Endothelial cell of umbilical vein (primary cell): ENCODE data around the gene GPSM1. TPM values are rescaled to one million over a fixed set of nuclear protein-coding genes. Genes with fewer than 3 reads are reported as not detected.

ENCODE experiments used
- BruUV-seq: library from RNA; stranded (reverse); fragments of 400-500 nt; replicated peaks from 2 replicates; lab custom pipeline; 2021; lab: Mats Ljungman, UMichigan
- CTCF ChIA-PET: fragments of 300-600, 350-600 bp; sonication (Branson Sonifier 250); formaldehyde crosslinking; loops from one replicate; lab custom pipeline; 2021; ENCODE audit warnings: antibody characterized with exemption, inconsistent platforms; lab: Charles Lee
- POLR2A ChIA-PET: fragments of 300-600, 350-600 bp; sonication (Branson Sonifier 250); formaldehyde crosslinking; loops from one replicate; lab custom pipeline; 2021; ENCODE audit warnings: antibody characterized with exemption, inconsistent platforms; lab: Charles Lee
- DNase-seq: peaks from one replicate; pipeline ENCODE4 v3.0.0-alpha.2; 2011; ENCODE audit warnings: low read depth, low spot score
- FAIRE-seq: peaks from 2 replicates; lab custom pipeline; 2011; peaks lifted over from hg19 to GRCh38; lab: Jason Lieb, UNC
- H2AFZ ChIP-seq: 2 replicates; pipeline ENCODE4 v1.6.0; 2012; ENCODE audit warnings: low read depth, low read length, control low read depth, inconsistent platforms
- H3K27ac ChIP-seq: 2 replicates; pipeline ENCODE4 v1.5.1; 2011; ENCODE audit warnings: low read depth, mild to moderate bottlenecking, control low read depth, low read length, moderate library complexity; ENCODE audit not compliant: insufficient read depth
- H3K27me3 ChIP-seq, 2 experiments: 2 replicates each; pipeline versions ENCODE4 v1.6.0 to v1.6.1; 2011; ENCODE audit warnings: low read length in 2 of 2, mixed read lengths in 1 of 2; ENCODE audit not compliant: control insufficient read depth in 2 of 2, insufficient read depth in 2 of 2
- H3K36me3 ChIP-seq, 2 experiments: 2 replicates in 1 of 2; 3 replicates in 1 of 2; pipeline ENCODE4 v1.5.1; 2011; ENCODE audit warnings: low read length in 2 of 2, mild to moderate bottlenecking in 1 of 2, moderate library complexity in 1 of 2; ENCODE audit not compliant: control insufficient read depth in 2 of 2, insufficient read depth in 2 of 2; ENCODE audit errors: extremely low read depth in 1 of 2
- H3K4me1 ChIP-seq: 3 replicates; pipeline ENCODE4 v1.5.1; 2011; ENCODE audit warnings: mild to moderate bottlenecking, low read length; ENCODE audit not compliant: control insufficient read depth, insufficient read depth; ENCODE audit errors: extremely low read depth
- H3K4me2 ChIP-seq: 2 replicates; pipeline ENCODE4 v1.6.1; 2011; ENCODE audit warnings: low read length, control low read depth, mixed read lengths; ENCODE audit not compliant: insufficient read depth
- H3K4me3 ChIP-seq, 3 experiments: fragments of 200-600 bp in 1 of 3; sonication (generic), shearing (Covaris generic) in 1 of 3; replicated peaks in 1 of 3; 2 replicates each; pipeline ENCODE4 v1.5.1; 2011 to 2016; ENCODE audit warnings: control low read depth in 3 of 3, low read length in 3 of 3, mild to moderate bottlenecking in 2 of 3, inconsistent platforms in 1 of 3, low read depth in 1 of 3, moderate library complexity in 1 of 3; ENCODE audit not compliant: insufficient read depth in 1 of 3
- H3K79me2 ChIP-seq: 2 replicates; pipeline ENCODE4 v1.6.0; 2012; ENCODE audit warnings: low read length, inconsistent platforms; ENCODE audit not compliant: control insufficient read depth, insufficient read depth
- H3K9ac ChIP-seq: replicated peaks from 2 replicates; pipeline ENCODE3; 2011; ENCODE audit warnings: low read length, control low read depth; ENCODE audit not compliant: insufficient read depth; ENCODE audit errors: extremely low read depth
- H3K9me1 ChIP-seq: replicated peaks from 3 replicates; pipeline ENCODE4 v1.6.0; 2011; ENCODE audit warnings: mild to moderate bottlenecking, low read length; ENCODE audit not compliant: control insufficient read depth, insufficient read depth; ENCODE audit errors: extremely low read depth
- H3K9me3 ChIP-seq: replicated peaks from 2 replicates; pipeline ENCODE4 v1.5.1; 2012; ENCODE audit warnings: low read length, inconsistent platforms; ENCODE audit not compliant: control insufficient read depth, insufficient read depth
- H4K20me1 ChIP-seq: replicated peaks from 2 replicates; pipeline ENCODE3; 2011; ENCODE audit warnings: mild to moderate bottlenecking, low read length; ENCODE audit not compliant: control insufficient read depth, insufficient read depth; ENCODE audit errors: extremely low read depth
- EZH2 ChIP-seq: IDR thresholded peaks from 2 replicates; pipeline ENCODE4 v1.6.1; 2012; ENCODE audit warnings: borderline replicate concordance, low read depth, mild to moderate bottlenecking, moderate library complexity, low read length, inconsistent platforms; ENCODE audit not compliant: severe bottlenecking
- FOS ChIP-seq: IDR thresholded peaks from 2 replicates; pipeline ENCODE4 v1.6.1; 2011; ENCODE audit warnings: mild to moderate bottlenecking, low read length, moderate library complexity, borderline replicate concordance; ENCODE audit not compliant: insufficient read depth
- GATA2 ChIP-seq: IDR thresholded peaks from 2 replicates; pipeline ENCODE4 v1.7.0; 2011; ENCODE audit warnings: low read depth, mild to moderate bottlenecking, moderate library complexity, mixed read lengths, low read length; ENCODE audit not compliant: insufficient read length, insufficient read depth
- dilution Hi-C: fragments of 300-500 bp; cut with MboI; formaldehyde crosslinking; loops from one replicate; pipeline ENCODE4 v1.15.0; 2019; ENCODE audit warnings: low sequenced_read_pairs; ENCODE audit not compliant: extremely low pct_ligation_motif_present
- intact Hi-C: fragments of 100-400 bp; cut with micrococcal nuclease; formaldehyde crosslinking; loops from one replicate; pipeline ENCODE4 v1.10.0; 2022
- polyA plus RNA-seq, 4 experiments: library from polyadenylated mRNA; depleted of rRNA in 3 of 4; stranded (reverse) in 3 of 4; unstranded in 1 of 4; fragments of >200 nt; gene quantifications; 2 replicates each; pipeline versions ENCODE4 v1.2.1 to v1.2.3, GENCODE V29; 2011 to 2012; ENCODE audit warnings: missing spikeins in 1 of 4
- total RNA-seq: library from RNA; stranded (reverse); gene quantifications from 2 replicates; pipeline ENCODE4 v1.2.3, GENCODE V29; 2021
- TF ChIP-seq, protein P1 (sequence below), 2 donors: IDR thresholded peaks; 1 replicate in 1 of 2; 2 replicates in 1 of 2; pipeline ENCODE4 v1.5.1; 2011; ENCODE audit warnings: low read length in 2 of 2, mild to moderate bottlenecking in 2 of 2, moderate library complexity in 2 of 2, control low read depth in 1 of 2, inconsistent platforms in 1 of 2, low read depth in 1 of 2; ENCODE audit not compliant: insufficient read depth in 1 of 2; ENCODE audit errors: extremely low read depth in 1 of 2
- TF ChIP-seq, protein P2 (sequence below): IDR thresholded peaks from 2 replicates; pipeline ENCODE4 v1.6.1; 2011; ENCODE audit not compliant: insufficient read depth, insufficient read length

Gene GPSM1
- total and polyA plus RNA-seq, 2 donors (not counting 3 experiments of a cell fraction or from before 2014, with no cell fraction given) = 34.6 to 47.1 TPM

DNA sequence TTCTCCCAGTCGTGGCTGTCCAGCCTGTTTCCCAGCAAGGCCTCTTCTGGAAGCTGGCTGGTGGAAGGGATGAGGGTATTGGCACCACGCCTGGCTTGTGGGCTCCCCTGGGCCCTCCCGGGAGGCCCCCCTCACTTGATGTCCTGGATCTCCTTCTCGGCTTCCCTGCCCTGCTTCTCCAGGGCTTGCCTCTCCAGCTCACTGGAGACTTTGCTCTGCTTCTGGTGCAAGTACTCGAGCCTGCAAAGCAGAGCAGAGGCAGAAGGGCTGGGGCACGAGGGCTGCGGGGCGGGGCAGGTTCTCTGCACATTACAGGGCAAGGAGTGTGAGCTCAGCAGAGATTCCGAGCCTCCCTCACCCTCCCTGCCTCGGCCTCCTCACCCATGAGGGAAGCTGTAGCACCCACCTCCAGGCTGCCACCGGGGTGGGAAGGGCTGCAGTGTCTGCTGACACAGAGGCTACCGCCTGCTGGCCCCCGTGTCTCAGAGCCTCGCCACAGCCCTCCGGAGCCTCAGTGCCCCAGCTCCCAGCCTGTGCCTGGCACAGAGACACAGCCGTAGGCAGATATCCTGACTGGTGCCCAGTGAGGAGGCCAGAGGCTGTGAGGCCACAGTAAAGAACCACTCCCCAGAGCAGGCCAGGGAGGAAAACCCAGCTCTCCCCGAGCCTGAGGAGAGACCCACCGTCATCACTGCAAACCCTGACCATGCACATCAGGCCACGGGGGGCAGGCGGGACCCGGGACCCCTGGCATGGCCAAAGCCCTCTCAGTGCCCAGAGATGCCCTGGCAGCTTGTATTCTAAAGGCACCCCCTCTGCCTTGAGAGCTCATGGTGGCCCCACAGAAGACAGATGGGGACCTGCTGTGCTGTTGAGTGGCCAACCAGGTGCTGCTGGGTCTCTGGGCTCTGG lies 65.5 kb downstream of the GPSM1 start:
- H3K9me1 ChIP-seq = no peaks in the 10 kb centered on the region
- H2AFZ ChIP-seq = no peak overlapping the region
- no peak overlapping the region for H3K4me3 ChIP-seq
- no TSS peak for BruUV-seq
- dilution Hi-C loops (no loop called here), intact Hi-C loops (no loop called here)
- H4K20me1 ChIP-seq = no peaks in the 10 kb centered on the region
- H3K9ac ChIP-seq = no peak overlapping the region
- no peak for DNase-seq
- H3K36me3 ChIP-seq = peaks cover 9 to 75% of the 10 kb centered on the region in 2 experiments
- POLR2A ChIA-PET = no interaction called here
- H3K27ac ChIP-seq = no peak overlapping the region
- no peak overlapping the region for H3K4me2 ChIP-seq
- H3K4me1 ChIP-seq = no peaks in the 10 kb centered on the region
- CTCF ChIA-PET = interaction anchor here (0.8 to 0.9 kb wide), 2 partner anchors 30 to 53 kb away, joined by 3 read pairs; no protein-coding TSS in a partner anchor
- TF ChIP-seq, protein P1, sequence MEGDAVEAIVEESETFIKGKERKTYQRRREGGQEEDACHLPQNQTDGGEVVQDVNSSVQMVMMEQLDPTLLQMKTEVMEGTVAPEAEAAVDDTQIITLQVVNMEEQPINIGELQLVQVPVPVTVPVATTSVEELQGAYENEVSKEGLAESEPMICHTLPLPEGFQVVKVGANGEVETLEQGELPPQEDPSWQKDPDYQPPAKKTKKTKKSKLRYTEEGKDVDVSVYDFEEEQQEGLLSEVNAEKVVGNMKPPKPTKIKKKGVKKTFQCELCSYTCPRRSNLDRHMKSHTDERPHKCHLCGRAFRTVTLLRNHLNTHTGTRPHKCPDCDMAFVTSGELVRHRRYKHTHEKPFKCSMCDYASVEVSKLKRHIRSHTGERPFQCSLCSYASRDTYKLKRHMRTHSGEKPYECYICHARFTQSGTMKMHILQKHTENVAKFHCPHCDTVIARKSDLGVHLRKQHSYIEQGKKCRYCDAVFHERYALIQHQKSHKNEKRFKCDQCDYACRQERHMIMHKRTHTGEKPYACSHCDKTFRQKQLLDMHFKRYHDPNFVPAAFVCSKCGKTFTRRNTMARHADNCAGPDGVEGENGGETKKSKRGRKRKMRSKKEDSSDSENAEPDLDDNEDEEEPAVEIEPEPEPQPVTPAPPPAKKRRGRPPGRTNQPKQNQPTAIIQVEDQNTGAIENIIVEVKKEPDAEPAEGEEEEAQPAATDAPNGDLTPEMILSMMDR (IDR thresholded peaks at IDR 0.05; ENCODE audit: extremely low read depth in 1 of 2, insufficient read depth in 1 of 2, low read depth in 1 of 2, low read length in 2 of 2) = no peak
- TF ChIP-seq GATA2 = no peak
- TF ChIP-seq, protein P2, sequence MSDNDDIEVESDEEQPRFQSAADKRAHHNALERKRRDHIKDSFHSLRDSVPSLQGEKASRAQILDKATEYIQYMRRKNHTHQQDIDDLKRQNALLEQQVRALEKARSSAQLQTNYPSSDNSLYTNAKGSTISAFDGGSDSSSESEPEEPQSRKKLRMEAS = no peak
- TF ChIP-seq FOS = no peak
- TF ChIP-seq EZH2 = no peak
- H3K9me3 ChIP-seq = no peaks in the 10 kb centered on the region
- peaks cover 1% of the 10 kb centered on the region for H3K79me2 ChIP-seq
- no peaks in the 10 kb centered on the region for H3K27me3 ChIP-seq
- FAIRE-seq = no peak
